GM21717 (cell line): Measurements from ENCODE around the gene ABL2.
"Not testable (repeated sequence)": the region's sequence is repeated elsewhere in the genome, so short reads cannot be mapped to it uniquely, and the experiment has no call there.

ENCODE experiments used
- ATAC-seq: cut with Tn5 transposase; IDR thresholded peaks from one replicate; pipeline ENCODE4 v1.9.1; 2021; ENCODE audit warnings: mild to moderate bottlenecking, moderate library complexity; ENCODE audit not compliant: unreplicated experiment

The ABL2 gene

DNA sequence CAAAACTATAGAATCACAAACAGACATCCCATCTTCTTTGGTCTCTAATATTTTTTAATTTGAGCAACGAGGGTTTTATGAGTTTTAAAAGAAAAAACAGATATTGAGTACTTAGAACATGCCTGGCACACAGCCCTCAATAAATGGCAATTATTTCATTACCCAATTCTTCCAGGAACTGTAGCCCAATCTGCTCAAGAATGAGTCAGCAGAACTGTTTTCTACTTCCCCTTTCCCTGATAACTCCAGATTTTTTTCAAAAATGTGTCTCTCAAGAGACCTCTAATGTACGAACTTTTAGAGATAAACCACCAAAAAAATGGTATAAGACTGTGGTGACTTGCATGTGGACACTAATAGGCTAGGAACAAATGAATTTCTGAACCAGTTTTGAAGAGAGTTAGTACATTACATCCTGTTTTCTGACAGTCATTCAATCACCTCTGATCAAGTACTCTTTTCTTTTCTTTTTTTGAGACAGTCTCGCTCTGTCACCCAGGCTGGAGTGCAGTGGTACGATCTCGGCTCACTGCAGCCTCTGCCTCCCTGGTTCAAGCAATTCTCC is 11.5 kb downstream of the ABL2 start:
- ATAC-seq, result no peak

DNA sequence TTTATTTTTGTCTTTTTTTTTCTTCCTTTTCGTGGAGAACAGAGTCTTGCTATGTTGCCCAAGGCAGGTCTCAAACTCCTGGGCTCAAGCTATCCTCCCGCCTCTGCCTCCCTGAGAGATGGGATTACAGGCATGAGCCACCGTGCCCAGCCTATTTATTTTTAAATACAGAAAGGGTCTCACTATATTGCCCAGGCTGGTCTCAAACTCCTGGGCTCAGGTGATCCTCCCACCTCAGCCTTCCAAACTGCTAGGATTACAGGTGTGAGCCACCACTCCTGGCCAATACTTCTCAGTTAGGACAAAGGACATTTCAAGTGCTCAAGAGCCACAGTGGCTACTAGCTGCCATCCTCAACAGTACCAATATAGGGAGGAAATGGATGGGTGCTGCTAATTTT is 16.2 kb downstream of the ABL2 start:
- ATAC-seq, result not testable (repeated sequence)

DNA sequence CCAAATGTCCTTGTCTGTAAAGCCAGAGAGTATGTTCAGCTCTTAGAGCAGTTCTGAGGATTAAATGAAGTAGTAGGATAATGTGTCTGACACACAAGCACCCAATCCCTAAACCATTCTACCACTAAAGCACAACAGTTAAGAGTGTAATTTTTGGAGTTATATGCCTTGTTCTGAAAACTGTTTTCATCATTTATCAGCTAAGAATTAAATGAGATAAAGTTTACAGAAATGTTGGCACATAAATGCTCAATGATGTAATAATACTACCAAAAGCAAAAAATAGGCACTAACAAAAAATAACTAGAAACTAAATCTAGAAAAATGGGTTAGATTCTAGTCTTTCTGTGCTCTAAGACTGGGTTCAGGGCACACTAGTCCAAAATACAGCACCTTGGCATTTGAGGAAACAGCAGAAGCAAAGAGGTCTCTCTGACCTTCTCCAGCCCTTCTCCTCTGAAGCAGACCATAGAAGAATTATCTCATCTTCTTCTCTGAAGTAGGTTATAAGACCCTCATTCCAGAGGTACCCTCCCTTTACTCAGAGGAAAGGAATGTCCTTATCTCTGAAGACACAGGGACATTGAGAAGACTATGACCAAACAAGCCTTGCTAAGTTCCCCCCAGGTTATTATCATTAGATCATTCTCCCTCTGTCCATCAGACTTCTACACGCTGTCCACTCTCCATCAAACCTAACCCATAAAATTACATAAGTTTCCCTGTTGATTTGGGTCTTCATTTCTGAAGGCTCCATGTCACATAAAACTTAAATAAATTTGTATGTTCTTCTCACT is 20.6 kb downstream of the ABL2 start:
- ATAC-seq, result no peak

DNA sequence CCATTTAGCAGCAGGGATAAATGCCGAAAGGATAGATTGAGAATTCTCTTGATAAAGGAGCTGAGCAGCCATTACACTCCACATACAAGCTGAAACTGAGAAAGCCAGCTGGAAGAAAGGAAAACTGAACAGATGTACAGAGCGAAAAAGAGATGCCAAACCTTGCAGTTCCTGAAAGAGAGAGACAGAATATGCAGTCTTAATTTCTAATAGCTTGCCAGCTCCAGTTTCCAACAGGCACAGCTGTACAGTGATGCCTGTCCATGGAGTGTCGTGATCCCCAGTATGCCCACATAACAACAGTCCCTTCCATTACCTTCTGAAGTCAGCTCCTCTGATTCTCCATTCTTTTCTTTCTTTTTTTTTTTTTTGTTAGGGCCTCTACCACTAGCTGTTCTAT is 22.7 kb downstream of the ABL2 start:
- no peak for ATAC-seq

DNA sequence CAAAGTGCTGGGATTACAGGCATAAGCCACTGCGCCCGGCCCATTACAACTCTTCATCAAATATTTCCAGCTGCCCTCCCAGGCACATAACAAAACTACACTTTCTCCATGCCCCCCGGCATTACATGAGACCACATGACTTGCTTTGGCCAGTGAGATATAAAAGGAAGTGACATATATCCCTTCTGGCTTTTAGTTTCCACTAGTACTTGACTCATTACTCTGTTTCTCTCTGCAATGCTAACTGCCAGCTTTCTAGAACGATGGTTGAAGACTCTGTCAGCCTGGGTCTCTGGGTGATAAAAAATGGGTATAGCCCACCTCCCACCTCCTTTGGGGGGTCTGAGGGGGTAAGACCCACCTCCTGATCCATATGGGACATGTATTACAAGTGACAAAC is 24.2 kb downstream of the ABL2 start:
- no peak for ATAC-seq

DNA sequence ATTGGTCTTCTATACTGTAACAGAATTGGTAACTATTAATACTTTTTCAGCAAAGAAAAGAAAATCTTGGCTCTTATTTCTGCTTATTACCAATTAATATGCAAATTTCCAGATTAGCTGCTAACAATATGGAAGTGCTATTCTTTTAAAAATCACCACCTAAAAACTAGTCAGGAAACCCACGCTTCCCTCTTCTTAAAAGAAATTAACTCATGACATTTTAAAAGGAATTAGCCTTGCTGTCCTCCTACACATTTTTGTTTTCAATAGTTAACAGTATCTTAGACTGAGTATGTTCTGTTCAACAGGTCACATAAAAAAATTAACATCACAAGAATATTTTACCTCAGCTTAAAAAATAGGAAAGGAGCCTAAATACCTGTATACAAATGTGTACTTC is 27.3 kb downstream of the ABL2 start:
- ATAC-seq, result no peak

DNA sequence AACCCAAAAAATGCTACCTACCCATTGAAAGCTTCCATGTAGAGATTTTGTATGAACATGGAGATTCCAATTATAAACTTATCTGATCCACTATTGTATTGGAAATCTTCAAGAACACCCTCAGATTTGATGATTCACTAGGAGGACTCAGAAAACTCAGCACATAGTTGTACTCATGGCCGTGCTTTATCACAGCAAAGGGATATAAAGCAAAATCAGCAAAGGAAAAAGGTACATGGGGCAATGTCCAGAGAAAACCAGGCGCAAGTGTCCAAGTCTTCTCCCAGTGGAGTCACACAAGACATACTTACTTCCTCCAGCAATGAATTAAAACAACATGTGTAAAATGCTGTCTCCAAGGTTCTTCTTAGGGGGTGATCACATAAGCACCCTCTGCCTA is 28.9 kb downstream of the ABL2 start:
- no peak for ATAC-seq

DNA sequence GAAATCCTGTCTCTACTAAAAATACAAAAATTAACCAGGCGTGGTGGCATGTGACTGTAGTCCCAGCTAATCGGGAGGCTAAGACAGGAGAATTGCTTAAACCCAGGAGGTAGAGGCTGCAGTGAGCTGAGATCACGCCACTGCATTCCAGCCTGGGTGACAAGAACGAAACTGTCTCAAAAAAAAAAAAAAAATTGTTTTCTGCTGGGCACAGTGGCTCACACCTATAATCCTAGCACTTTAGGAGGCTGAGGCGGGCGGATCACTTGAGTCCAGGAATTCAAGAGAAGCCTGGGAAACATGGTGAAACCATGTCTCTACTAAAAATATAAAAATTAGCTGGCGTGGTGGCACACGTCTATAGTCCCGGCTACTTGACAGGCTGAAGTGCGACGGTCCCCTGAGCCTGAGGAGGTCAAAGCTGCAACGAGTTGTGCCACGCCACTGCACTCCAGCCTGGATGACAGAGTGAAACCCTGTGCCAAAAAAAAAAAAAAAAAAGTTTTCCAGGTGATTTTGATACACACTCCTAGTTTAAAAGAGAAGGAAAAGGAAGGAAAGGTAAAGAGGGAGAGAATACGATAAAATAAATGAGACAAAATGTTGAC is 31.7 kb downstream of the ABL2 start:
- no peak for ATAC-seq

DNA sequence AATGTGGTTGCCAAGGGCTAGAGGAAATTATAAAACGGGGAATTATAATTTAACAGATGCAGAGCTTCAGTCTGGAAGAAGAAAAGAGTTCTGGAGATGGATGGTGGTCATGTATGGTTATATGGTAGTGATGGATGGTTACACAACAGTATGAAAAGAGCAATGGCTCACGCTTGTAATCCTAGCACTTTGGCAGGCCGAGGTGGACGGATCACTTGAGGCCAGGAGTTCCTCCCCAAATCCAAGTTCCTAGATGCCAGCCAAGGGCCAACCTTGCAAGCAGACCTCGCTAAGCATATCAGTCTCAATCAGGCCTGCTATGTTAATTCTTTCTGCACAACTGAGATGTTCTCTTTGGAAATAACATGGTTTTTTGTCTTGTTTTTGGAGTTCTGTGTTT is 33.6 kb downstream of the ABL2 start:
- ATAC-seq, result not testable (repeated sequence)

DNA sequence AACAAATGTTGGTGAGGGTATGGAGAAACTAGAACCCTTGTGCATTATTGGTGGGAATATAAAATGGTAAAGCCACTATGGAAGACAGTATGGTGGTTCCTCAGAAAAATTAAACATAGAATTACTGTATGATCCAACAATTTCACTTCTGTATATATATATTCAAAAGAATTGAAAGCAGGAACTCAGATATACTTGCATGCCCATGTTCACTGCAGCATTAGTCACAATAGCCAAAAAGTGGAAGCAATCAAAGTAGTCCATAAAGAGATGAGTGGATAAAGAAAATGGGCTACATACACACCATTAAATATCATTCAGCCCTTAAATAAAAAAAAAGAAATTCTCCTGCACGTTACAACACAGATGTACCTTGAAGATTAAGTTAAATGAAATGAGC is 34.1 kb downstream of the ABL2 start:
- ATAC-seq, result no peak

DNA sequence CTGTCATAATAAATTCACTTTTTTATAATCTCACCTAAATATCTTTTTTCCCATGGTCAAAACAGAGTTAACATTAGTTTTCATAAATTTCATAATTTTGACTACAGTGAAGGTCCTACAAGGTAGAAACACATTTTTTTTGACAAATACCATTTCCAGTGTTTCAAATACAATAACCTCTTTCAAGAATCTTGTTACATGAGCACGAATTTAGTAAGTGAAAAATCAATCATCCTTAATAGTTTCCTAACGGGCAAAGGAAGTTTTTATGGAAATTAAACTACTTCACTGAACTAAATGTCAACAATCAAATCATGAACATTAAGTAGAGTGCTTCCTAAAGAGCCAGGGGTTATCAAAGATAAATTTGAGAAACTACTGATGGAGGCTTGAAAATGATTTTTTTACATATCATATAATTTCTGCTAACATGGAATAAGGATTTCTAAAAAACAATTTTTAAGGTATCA is 35.4 kb downstream of the ABL2 start:
- no peak for ATAC-seq

DNA sequence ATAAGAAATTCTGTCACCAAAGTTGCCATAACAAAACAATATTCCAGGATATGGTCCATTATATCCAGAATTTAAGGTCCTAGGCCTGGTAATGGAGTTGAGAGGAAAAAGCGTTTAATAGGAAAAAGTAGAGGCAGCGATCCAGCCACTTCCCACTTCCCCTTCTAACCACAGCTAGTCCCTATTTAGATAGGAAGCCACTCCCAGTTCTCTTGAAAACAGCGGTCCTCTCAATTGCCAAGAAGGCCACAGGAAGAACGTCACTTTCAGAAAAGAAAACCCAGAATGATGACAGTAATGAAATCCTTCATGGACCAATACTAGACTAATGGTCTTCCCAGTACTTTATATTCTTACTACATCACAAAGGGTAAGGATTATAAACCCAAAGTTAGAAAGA is 38.6 kb downstream of the ABL2 start:
- no peak for ATAC-seq

DNA sequence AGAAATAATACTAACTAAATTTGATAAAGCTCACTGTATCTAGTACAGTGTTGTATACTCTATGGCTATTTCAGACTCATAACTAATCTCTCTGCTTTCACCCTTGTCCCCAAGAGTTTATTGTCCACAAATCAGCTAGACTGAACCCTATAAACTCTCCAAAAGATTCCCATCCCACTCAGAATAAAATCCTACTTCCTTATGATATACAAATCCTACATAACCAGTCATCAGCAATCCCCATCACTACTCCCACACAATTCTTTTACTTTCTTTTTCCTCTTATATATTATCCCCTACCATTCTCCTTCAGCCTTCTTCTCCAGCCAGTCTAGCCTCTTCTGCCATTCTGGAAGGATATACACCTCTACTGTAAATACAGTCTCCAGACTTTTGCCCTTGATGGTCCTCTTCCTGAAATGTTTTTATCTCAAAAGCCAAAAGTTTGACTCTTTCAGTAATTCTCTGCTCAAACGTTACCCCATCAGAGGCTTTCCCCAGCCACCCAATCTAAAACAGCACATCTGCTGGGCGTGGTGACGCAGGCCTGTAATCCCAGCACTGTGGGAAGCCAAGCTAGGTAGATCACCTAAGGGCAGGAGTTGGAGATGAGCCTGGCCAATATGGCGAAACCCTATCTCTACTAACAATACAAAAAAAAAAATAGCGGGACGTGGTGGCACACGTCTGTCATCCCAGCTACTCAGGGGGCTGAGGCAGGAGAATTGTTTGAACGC is 41.6 kb downstream of the ABL2 start:
- ATAC-seq, result no peak

DNA sequence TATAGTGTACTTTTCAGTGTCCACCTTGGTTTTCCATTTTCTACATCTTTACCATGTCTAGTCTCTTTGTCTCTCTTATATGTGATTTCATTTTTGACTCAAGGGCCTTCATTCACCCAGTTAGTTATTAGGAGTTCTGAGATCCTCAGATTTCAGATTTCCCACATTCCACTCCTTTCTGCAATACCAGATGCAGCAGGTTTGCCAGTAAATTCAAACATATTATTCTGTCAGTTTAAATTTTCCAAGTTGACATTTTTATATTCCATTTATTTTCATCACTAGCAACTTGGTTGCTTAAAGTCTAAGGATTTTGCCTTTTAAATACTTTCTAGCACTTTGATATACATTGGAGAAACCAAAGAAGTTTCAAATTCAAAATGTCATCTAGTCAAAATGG is 42.4 kb downstream of the ABL2 start:
- ATAC-seq, result no peak

DNA sequence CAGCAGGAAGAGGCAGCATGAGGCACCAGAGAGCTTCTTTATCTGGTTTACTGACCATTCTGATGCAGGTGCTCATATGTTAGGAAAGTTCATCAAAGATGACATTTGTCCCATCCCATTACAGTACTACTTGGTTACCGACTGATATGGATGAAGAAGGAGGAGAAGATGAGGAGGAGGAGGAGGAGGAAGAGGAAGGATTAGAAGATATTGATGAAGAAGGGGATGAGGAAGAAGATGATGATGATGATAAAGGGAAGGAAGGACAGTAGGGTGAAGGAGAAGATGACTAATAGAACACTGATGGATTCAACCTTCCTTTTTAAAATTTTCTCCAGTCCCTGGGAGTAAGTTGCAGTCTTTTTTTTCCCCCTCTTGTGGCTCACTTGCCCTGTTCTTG is 45.1 kb downstream of the ABL2 start:
- ATAC-seq, result no peak

DNA sequence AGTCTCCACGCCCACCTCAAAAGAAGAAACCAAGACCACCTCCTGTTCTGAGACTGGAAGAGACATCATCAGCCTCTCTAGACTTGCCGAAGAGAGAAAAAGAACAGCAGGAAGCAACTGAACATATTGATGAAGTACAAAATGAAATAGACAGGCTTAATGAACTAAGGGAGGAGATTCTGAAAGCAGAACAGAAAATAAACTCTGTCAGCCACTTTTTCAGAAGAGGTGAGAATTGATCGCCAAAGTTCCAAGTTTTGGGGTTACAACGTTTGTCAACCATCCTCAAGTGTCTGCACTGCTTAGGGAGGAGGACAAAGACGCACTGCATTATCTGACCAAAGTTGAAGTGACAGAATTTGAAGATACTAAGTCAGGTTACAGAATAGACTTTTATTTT is 45.6 kb downstream of the ABL2 start:
- ATAC-seq, result no peak

DNA sequence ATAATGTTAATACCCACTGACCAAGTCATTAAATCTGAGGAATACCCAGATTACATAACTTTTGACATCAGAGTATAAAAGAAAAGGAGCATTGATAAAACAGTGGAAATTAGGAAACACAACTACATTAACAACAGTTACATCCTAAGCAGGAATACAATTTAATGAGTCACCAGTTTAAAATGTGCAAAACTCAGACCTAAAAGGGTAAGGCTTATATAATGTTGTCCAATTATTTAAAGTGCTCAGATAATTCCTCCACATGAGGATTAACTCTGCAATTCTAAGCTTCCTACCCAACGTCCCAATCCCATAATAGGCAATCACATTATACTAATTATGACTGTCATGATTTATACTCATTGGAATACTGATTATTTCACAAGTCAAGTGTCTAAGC is 50.5 kb downstream of the ABL2 start:
- ATAC-seq, result no peak

DNA sequence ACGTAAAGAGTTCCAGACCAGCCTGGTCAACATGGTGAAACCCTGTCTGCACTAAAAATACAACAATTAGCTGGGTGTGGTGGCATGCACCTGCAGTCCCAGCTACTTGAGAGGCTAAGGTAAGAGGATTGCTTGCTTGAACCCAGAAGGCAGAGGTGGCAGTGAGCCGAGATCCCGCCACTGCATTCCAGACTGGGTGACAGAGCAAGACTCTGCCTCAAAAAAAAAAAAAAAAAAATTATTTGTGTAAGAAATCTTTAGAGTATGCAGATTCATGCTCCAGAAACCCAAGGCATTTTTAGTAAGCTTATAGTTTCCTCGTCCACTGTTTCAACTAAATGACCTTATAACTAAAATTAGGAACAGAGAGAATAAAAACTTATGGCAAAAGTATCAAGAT is 51.3 kb downstream of the ABL2 start:
- ATAC-seq, result no peak

DNA sequence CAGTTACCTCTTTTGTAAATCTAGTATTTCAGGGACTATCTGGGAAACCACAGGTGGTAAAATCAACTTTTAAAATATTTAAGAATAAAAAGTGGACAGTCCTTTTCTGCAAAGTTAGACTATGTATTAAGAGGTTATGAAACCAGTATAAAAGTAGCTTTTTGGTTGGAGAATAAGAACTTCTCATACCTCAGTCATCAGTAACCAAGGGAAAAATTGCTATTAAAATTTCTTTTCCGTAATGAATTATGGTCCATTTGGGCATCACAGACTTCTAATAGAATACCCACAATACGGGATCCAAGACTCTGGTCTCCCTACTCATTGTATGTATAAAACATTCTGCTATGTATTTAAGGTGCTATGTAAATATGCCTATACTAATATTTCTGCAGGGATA is 51.9 kb downstream of the ABL2 start:
- ATAC-seq, result no peak

DNA sequence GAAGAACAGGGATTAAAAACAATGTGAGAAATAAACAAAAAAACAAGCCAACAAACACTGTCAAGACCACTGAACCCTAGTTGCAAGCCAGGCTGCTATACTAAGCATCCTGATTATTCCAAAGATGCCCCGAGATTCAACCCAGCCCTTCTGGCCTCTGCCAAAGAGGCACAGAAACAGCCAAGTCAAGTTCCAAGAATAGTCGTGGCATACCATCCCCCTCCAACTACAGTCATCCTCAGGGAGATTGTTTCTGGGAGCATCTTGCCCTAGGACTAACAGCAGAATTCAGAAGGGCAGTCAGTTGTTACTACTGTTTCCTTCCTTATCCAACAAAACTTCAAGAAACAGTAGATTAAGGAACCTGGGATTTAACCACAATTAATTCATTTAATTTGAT is 52.3 kb downstream of the ABL2 start:
- no peak for ATAC-seq

DNA sequence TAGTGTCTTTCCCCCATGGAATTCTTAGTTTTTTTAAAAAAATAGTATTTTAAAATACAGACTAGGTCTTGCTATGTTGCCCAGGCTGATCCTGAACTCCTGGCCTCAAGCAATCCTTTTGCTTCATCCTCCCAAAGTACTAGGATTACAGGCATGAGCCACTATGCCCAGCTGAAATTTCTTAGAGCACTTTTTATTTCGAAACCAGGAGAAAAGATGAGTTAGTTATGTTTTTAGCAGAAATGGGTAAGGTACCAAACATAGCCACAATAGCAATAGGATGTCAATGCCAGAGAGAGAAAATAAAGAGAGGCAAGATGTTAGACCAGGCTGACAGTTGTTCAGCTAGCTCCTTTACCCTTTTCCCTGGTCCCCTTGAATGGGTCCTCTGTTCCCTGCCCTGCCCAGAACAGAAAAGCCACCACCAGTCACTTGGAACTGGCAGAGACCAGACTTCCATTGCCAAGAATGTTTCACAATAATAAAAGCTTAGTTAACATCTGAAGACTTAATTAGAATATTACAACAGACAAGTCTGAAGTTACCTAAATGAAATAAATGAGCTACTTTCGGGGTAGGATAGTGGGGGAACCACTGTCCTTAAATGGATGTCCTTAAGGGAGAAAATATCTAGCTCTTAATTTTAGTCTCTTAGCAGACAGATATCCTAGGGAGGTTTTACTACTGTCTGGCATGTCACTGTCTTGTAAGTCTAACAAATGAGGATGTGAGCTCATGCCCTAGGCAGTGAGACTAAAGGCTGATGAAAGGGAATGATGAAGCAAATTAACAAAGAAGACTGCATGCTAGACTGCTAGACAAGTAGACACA is 54.3 kb downstream of the ABL2 start:
- no peak for ATAC-seq
